ENCODE measurements around the gene LCN15. TPM values are rescaled to one million over a fixed set of nuclear protein-coding genes. Genes with fewer than 3 reads are reported as not detected.

Gene LCN15
- total RNA-seq, 4 donors from 2014 or later, result not detected

DNA sequence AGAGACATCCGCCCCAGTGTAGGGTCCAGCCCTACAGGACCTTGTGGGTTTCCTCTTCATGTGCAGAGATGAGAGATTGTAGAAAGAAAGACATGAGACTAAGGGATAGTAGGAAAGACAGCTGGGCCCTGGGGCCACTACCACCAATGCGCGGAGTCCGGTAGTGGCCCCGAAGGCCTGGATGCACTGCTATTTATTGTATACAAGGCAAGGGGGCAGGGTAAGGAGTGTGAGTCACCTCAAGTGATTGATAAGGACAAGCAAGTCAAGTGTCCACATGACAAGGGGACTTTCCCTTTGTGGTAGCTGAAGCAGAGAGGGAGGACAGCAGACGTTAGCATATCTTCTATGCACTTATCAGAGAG lies 20.7 kb upstream of the LCN15 start:
- intact Hi-C loops (cut with DNase I; ENCODE audit: low total_unique reads), result loop anchor here (5.0 kb wide), 1 partner anchor 247 kb away; the partner anchor contains the start of gene FUT7
- Histone ChIP-seq H3K4me1 (no peaks in the 10 kb centered on the region), H3K36me3 (no peaks in the 10 kb centered on the region), H3K9me3 (no peaks in the 10 kb centered on the region), H3K27me3 (no peaks in the 10 kb centered on the region), H3K27ac (no peak overlapping the region), H3K4me3 (no peak overlapping the region)
- no peak for TF ChIP-seq POLR2A (IDR thresholded peaks at IDR 0.05)
- TF ChIP-seq, protein P1, sequence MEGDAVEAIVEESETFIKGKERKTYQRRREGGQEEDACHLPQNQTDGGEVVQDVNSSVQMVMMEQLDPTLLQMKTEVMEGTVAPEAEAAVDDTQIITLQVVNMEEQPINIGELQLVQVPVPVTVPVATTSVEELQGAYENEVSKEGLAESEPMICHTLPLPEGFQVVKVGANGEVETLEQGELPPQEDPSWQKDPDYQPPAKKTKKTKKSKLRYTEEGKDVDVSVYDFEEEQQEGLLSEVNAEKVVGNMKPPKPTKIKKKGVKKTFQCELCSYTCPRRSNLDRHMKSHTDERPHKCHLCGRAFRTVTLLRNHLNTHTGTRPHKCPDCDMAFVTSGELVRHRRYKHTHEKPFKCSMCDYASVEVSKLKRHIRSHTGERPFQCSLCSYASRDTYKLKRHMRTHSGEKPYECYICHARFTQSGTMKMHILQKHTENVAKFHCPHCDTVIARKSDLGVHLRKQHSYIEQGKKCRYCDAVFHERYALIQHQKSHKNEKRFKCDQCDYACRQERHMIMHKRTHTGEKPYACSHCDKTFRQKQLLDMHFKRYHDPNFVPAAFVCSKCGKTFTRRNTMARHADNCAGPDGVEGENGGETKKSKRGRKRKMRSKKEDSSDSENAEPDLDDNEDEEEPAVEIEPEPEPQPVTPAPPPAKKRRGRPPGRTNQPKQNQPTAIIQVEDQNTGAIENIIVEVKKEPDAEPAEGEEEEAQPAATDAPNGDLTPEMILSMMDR (IDR thresholded peaks at IDR 0.05), result no peak
- no peak for DNase-seq

- Histone ChIP-seq H3K4me3 (no peak overlapping the region), H3K27ac (no peak overlapping the region), H3K9me3 (no peaks in the 10 kb centered on the region), H3K4me1 (no peaks in the 10 kb centered on the region), H3K36me3 (no peaks in the 10 kb centered on the region), H3K27me3 (no peaks in the 10 kb centered on the region)
- no peak for DNase-seq
- TF ChIP-seq, protein P1 (IDR thresholded peaks at IDR 0.05), result peak; percentile 24 to 41 (median 32)
- no peak for TF ChIP-seq POLR2A (IDR thresholded peaks at IDR 0.05)
- intact Hi-C loops (cut with DNase I; ENCODE audit: low total_unique reads), result no loop called here
These were observed 20.1 kb upstream of the LCN15 start for GRCh38 chr9:136784249-136784996.

GRCh38 chr9:136782452-136782851 lies 18.1 kb upstream of the LCN15 start:
- intact Hi-C loops (cut with DNase I; ENCODE audit: low total_unique reads), result no loop called here
- no peak for DNase-seq
- TF ChIP-seq POLR2A (IDR thresholded peaks at IDR 0.05), result no peak
- TF ChIP-seq, protein P1 (IDR thresholded peaks at IDR 0.05), result no peak
- H3K4me1 ChIP-seq, result no peaks in the 10 kb centered on the region
- H3K36me3 ChIP-seq, result no peaks in the 10 kb centered on the region
- H3K27me3 ChIP-seq, result no peaks in the 10 kb centered on the region
- H3K27ac ChIP-seq, result no peak overlapping the region
- no peak overlapping the region for H3K4me3 ChIP-seq
- no peaks in the 10 kb centered on the region for H3K9me3 ChIP-seq

GRCh38 chr9:136779808-136780207 lies 15.5 kb upstream of the LCN15 start:
- no peaks in the 10 kb centered on the region for H3K9me3 ChIP-seq
- intact Hi-C loops (cut with DNase I; ENCODE audit: low total_unique reads), result no loop called here
- no peak overlapping the region for H3K4me3 ChIP-seq
- DNase-seq, result no peak
- H3K27ac ChIP-seq, result no peak overlapping the region
- H3K27me3 ChIP-seq, result no peaks in the 10 kb centered on the region
- H3K36me3 ChIP-seq, result no peaks in the 10 kb centered on the region
- no peak for TF ChIP-seq POLR2A (IDR thresholded peaks at IDR 0.05)
- TF ChIP-seq, protein P1 (IDR thresholded peaks at IDR 0.05), result no peak
- no peaks in the 10 kb centered on the region for H3K4me1 ChIP-seq

DNA sequence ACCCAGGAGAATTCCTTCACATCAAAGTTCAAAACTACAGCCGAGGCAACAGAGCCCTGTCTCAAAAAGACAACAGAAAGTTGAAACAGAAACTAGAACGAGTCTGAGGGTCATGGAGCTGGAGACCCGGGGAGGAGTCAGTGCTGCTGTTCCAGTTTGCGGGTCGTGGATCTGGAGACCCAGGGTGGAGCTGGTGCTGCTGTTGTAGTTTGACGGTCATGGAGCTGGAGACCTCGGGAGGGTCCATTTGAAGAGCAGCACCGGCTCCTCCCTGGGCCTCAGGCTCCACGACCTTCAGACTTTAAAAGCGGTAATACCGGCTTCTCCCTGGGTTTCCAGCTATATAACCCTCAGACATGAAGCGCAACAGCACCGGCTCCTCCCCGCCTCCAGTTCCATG lies 13.0 kb upstream of the LCN15 start:
- intact Hi-C loops (cut with DNase I; ENCODE audit: low total_unique reads), result no loop called here
- H3K27me3 ChIP-seq, result no peaks in the 10 kb centered on the region
- no peak overlapping the region for H3K27ac ChIP-seq
- H3K4me3 ChIP-seq, result no peak overlapping the region
- no peaks in the 10 kb centered on the region for H3K9me3 ChIP-seq
- DNase-seq, result no peak
- H3K36me3 ChIP-seq, result no peaks in the 10 kb centered on the region
- TF ChIP-seq, protein P1 (IDR thresholded peaks at IDR 0.05), result no peak
- TF ChIP-seq POLR2A (IDR thresholded peaks at IDR 0.05), result no peak
- H3K4me1 ChIP-seq, result no peaks in the 10 kb centered on the region
